Non-pigmented ciliary epithelial cell (primary cell): ENCODE measurements around the gene CCNL2.
"Not testable (repeated sequence)": the region's sequence is repeated elsewhere in the genome, so short reads cannot be mapped to it uniquely, and the experiment has no call there.

ENCODE experiments used
- DNase-seq: peaks from one replicate; pipeline ENCODE4 v3.0.0-alpha.2; 2010; ENCODE audit warnings: low read depth

The CCNL2 gene

DNA sequence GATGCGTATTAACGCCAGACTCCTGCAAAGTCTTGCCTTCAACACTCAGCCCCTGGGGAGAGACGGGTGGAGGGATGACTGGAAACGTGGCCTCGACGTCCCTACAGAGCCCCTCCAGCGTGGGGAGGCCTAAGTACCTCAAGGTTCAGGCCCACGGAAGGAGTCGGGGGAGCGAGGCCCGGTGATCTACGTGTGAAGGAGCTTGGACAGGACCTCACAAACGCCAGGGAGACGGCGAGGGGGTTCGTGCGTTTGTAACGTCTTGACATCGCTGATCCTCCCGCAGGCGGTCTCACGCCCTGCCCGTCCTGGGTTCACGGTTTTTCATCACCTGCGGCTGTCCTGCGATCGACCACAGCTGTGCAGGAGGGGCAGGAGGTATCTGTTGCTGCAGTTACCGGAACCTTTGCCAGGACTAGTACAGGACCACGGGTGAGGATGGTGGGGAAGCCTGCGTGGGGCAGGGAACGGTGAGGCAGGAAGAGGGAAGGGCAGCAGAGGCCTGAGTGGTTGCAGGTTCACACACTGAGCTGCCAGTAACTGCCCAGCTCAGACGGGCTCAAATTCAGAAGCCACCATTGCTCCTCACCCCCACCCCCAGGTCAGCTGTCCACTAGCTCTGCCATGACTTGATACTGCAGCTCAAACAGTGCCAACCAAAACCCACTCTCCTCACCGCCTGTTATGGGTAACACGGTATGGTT lies 889 bp upstream of the CCNL2 start:
- no peak for DNase-seq

DNA sequence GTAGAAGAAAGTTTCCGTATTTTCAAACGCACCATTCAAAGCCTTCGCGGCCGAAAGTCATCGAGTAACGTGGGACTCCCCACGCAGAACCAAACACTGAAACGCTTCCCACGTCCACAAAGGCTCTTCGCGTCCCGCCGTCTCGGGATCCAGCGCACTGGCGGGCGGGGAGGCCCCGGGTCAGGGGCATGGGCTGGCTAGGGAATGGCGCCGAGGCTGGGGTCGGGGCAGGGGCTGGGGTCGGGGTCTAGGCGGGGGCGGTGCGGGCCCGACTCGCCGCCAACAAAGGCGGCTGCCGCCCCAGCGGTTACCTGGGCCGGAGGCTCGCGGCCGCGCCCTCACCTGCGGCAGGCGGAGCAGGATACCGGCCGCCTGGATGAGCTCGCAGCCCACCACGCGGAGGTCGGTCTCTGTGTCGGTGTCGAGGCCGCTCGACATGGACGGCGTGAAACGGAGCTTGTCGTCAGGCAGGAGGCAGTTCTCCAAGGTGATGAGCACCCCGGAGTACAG lies 403 bp downstream of the CCNL2 start:
- DNase-seq = no peak

DNA sequence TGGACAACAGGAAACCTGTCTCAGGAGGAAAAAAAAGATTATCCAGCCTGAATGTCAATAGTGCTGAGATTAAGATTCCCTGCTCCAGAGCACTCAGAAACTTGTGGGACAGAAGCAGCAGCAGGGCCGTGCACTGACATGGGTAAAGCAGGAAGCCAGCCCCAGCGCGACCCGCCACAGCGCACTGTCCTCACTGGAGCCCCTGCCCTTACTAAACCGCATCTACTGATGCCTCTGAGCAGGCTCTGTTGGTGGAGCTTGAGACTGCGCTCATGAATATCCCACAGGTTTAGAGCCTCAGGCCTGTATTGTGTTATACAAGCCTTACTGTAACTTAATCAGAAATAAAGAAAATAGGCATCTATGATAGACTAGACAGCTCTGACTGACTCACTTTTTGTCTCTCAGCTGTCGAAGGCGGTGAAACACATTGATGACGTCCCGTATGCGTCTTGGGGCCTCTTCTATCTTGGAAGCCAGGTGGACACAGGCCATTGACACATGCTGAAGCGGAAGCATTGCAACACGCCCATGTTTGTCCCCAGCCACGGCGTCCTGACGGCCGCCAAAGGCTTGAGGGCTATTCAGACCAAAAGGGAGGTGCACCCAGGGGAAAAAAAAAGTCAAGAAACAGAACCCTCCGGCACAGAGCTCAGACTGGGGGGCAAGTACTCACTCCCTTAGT lies 1.2 kb downstream of the CCNL2 start:
- no peak for DNase-seq

DNA sequence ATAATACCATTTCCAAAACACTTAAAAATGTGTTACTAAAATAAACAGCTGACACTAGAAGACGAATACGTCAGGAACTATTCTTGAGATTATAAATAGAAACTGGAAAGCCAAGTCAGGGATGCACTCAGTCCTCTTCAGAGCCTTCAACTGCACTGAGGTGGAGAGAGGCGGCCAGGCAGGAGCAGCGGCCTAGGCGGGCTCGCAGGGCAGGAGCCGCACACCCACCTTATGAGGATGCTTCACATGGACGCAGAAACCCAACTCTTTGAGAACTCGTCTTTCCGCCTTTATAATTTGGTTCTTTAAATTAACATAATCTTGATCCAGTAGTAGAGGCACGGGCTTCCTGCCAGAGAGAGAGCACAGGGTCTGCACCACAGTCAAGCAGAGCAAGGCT lies 4.0 kb downstream of the CCNL2 start:
- DNase-seq = no peak

DNA sequence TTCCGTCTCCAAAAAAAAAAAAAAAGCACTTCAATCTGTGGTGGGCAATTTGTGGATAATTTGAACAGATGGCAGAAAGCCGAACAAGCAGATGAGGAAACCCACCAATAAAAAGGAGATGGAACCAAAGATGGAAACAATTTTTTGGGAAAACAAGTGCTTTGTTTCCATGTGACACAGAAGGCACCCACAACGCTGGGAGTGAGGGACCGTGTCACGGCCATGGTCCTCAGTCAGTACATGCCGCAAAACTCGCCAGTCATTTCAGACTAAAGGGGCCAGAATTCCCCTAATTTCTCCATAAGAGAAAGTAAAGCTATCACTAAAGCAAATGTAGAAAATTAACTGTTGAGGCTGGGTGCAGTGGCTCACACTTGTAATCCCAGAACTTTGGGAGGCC lies 5.0 kb downstream of the CCNL2 start:
- no peak for DNase-seq

DNA sequence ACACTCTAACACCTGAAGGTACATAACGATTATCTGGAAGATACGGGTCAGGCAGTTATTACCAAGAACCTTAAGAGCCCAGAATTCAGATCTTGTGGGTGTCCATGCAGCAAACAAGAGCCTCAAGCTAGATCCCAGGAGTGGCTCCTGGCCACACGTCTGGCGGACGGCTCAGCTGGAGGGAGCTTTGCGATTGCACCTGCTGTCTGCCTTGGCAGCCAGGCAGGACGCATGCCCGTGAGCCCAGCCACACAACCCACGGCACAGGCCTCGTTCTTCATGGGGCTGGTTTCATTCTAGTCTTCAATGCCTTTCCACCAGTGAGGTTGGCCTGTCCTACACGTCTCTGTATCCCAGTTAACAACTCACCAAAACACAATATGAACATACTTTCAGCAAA lies 5.7 kb downstream of the CCNL2 start:
- no peak for DNase-seq

DNA sequence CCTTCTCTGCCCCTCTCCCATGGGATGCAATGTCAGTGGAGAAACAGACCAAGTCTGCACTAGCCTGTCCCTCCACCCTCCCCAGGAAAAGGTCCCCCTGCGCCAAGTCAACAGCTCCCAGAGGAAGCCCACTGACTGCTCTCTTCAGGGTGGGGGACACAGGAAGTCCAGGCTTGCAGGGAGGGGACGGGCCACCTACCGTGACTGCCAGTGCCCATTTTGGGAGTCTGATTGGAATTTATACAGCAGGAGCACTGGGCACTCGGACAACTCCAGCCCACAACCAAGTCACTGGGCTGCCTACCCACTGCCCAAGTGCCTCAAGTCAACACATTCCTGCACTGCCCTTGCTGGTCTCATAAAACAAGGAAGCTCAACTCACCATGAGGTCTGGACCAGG lies 6.1 kb downstream of the CCNL2 start:
- no peak for DNase-seq

DNA sequence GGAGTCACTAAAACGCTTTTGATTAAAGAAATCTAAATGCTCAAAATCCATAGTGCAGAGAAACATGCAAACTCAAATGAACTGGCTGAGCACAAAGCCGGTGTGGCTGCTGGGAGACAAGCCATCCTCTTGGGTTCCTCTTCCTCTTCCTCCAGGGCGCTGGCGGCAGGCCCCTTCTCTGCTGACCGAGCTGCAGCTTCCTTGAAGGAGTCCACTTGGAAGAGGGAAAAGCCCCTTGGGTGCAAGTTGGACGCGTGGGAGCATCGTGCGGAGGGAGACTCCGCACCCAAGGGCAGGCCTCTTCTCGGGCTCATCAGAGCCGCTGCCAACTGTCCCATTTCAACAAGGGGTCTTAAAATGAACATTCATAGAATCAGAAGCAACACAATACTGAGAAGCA lies 7.9 kb downstream of the CCNL2 start:
- no peak for DNase-seq

DNA sequence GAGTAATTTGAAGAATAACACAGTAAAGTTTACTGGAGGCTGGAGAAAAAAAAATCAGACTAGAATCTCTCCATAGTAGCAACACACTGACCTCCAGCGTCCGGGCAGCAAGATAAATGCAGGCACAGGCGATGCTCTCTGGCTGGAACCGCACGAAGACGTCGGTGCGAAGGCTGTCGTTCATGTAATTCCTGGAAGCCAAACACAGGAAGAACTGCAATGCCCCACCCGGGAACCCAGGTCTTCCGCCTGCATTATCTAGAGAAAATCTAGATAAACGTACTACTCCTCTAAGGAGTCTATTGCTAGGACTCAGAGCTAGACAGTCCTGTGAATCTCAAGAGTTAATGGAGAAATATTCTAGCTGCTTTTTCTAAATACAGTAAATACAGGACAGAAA lies 8.5 kb downstream of the CCNL2 start:
- no peak for DNase-seq

DNA sequence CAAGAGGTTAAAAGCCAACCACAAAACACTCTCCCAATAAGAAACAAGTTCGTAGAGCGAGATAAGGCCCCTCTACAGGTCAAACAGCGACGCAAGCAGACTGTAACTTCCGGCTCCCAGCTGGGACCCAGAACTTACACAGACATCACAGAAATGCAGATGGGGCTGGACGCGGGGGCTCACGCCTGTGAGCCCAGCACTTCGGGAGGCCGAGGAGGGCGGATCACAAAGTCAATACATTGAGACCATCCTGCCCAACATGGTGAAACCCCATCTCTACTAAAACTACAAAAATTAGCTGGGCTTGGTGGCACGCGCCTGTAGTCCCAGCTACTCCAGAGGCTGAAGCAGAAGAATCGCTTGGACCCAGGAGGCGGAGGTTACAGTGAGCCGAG lies 11.1 kb downstream of the CCNL2 start:
- no peak for DNase-seq

DNA sequence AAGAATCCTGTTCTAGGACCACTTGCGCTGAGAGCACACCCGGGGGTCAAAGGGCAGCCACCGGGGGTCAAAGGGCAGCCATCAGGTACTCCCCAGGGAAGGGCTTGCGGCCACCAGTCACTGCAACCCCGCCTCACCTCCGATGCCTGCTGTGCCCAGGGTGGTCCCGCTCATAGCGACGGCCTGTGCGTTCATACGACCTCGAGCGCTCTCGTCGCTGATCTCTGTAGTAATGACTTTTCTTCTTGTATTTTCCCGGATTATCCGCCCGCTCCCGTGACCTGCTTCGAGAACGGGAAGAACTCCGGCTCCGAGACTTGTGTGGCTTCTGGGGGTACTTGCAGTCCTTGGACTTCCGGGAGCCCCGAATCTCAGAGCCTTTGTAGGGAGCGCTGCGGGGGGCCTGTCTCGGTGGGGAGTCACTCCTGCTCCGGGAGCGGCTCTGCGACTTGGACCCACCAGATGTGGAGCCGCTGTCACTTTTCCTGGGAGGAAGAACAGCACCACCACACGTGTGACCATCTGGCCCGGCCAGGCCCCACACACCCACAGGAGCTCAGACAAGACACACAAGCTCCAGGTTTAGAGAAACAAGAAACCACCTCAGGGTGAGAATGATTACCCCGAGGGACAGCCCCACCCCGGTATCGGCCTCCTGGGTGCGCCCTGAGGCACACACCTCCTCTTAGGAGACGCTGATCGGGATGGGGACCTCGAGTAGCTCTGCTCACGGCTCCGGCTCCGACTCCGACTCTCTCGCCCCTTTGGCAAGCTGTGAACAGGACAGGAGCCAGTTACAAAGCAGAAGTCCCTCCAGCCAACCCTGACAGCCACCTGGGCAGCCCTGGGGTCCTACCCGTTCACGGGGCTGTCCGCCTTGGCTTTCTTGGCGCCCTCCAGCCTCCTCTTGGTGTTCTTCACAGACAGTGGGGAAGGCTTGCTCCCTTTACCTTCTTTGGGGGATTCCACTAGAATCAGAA lies 11.7 kb downstream of the CCNL2 start:
- DNase-seq = no peak

DNA sequence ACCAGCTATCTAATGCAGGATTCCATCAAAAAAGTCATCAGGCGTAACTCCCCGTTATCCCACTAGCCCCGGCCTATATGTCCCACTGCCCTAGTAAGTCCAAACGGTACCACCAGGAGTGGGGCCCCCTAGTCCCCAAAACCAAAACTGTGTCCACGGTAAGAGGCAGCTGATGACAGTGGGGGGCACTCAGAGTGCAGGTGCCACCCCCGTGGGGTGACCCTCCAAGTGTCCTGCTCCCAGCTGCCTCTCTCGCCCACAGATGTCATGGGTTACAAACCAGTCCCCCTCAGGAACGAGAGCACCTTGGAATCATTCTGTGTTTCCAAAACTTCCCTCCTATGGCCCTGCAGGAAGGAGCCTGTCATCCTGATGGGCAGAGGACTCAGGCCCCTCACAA lies 13.2 kb downstream of the CCNL2 start:
- no peak for DNase-seq

DNA sequence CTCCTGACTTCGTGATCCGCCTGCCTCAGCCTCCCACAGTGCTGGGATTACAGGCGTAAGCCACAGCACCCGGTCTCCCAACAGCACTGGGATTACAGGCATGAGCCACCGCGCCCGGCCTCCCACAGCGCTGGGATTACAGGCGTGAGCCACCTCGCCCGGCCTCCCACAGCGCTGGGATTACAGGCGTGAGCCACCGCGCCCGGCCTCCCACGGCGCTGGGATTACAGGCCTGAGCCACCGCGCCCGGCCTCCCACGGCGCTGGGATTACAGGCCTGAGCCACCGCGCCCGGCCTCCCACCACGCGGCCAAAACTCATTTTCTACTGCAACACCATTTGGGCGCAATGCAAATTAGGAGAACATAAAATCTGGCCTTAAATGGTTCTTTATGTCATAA lies 13.8 kb downstream of the CCNL2 start:
- DNase-seq = not testable (repeated sequence)

DNA sequence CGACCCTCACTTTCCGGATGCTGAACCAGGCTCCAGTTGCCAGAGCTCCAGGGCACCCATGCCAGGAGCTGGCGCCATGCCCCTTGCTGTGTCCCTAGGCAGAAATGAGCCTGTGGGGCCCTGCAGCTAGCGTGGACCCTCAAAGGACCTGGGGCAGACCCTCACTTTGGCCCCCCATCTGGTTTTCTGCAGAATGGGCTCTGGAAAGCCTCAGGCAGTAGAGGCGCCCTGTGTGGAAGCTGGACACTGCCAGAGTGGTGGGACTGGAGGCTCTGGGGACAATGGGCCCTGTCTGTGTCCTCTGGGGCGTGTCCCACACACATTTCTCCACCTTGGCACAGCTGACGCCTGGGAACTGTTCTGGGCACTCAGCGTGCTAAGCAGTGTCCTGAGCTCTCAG lies 17.8 kb downstream of the CCNL2 start:
- DNase-seq = no peak

DNA sequence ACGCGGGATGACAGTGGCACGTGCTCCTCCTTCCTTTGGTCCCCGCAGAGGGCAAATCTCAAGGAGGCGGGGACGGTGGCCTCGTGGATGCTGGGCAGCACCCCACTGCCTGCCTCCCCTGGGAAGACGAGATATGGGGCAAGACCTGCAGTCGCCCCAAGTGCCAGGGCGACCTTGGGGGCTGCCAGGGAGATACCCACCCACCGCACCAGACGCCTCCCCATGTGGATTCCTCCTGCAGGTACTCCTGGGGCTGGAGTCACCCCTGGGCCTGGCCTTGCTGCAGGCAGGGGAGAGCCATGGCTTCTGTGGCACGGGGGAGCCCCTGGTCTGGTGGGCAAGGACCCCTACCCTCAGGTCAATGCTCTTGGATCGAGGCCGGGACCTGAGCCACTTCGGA lies 18.3 kb downstream of the CCNL2 start:
- no peak for DNase-seq

DNA sequence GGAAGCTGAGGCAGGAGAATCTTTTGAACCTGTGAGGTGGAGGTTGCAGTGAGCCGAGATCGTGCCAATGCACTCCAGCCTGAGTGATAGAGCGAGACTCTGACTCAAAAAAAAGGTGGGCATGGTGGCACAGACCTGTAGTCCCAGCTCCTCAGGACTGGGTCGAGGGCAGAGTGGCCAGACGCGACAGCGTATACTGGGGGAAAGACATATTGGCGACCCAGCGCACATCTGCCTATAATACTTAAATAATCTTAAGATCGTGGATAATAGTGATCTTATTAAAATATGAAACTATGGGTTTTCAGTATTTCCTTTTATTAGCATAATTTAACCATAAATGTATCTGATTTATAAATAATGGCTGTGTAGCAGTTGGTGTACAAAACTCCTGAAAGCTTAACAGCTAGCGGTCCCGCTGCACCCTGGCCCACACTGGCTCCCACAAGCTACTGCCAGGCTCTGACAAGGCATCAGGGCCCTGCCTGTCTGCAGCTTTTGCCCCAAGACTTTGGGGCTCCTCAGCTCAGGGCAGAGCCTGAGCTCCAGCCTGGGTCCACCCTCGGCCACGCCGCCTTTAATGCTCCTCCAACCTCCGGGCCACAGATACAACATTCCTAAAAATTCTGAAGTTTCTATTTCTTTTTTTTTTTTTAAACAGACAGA lies 21.5 kb downstream of the CCNL2 start:
- DNase-seq = no peak

DNA sequence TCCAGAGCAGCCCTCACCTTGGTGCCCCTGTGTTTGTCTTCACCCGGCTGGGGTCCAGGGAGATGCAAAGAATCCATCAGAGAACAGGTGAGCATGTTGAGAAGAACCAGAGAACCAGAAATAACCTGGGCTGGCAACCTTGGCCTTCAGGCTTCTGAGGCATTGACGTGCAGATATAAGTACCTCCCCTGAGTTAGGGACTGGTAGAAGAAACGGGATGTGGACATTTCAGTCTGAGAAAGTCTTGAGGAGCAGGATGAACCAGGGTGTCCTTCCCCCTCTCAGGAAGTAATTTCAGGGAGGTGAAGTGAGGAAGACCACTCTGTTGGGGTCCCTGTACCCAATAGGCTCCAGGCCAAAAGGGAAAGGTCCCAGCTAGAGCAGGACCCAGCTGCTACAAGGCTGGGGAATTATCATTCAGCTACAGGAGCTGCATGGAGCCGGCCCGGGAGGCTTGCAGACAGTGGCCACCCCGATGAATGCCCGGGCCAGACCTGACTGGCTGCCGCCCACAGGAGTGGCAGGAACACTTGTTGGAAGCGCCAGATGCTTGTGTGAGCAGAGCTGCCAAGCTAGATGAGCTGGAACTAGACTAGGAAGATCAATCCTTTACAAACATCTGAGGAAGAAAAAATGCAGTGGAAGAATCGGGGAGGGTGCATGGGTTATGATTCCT lies 22.4 kb downstream of the CCNL2 start:
- no peak for DNase-seq

DNA sequence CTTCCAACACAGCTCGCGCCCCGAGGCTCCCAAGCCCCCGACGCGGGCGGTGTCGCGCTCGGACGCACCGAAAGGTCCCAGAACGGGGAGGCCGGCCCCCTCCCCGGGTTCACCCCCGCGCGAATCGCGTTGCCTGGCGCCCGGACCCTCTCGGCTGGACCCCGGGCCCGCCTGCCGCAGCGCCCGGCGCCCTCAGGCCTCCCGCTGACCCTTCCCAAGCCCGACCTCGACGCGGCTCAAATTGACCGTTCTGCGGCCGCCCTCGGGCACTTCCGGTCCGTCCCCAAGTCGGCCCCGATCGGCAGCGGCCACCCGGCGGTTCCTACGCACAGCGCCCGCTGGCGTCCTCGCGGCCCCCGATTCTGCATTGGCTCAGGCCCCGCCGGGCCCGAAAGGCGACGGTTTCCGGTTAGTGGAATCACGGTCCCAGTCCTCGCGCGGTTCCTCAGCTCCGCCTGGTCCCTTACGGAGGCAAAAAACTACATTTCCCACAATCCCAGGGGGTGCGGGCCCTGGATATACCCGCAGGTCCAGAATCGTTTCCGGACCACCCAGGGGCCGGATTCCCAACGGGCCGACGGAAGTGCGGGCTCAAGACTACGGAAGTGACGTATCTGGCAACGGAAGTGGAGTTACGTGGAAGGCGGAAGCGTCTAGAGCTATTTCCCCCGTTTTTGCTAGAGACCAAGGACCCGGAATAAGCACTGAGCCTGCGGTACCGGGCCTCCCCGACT lies 24.0 kb downstream of the CCNL2 start, which contains the start of gene AURKAIP1:
Gene AURKAIP1, minus strand, starts transcription at position 279 of the 734 bp plus-strand sequence. CDS start 451 bp downstream, outside the sequence.
- peak; percentile 98 for DNase-seq

DNA sequence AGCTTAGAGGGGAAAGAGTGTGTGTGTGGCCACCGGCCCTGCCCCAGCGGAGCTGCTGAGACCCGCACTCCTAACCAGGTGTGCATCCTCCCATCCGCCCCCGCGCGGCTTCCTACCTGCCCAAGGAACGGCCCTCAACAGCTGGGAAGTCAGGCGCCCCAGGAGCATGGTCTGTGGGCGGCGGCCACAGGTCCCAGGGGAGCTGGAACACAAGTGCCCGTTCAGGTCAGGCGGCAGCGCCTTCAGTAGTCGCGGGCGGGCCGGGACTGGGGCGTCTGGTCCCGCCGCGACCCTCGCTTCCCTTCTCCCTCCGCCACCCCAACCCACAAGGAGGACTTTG lies 24.6 kb downstream of the CCNL2 start:
- no peak for DNase-seq

DNA sequence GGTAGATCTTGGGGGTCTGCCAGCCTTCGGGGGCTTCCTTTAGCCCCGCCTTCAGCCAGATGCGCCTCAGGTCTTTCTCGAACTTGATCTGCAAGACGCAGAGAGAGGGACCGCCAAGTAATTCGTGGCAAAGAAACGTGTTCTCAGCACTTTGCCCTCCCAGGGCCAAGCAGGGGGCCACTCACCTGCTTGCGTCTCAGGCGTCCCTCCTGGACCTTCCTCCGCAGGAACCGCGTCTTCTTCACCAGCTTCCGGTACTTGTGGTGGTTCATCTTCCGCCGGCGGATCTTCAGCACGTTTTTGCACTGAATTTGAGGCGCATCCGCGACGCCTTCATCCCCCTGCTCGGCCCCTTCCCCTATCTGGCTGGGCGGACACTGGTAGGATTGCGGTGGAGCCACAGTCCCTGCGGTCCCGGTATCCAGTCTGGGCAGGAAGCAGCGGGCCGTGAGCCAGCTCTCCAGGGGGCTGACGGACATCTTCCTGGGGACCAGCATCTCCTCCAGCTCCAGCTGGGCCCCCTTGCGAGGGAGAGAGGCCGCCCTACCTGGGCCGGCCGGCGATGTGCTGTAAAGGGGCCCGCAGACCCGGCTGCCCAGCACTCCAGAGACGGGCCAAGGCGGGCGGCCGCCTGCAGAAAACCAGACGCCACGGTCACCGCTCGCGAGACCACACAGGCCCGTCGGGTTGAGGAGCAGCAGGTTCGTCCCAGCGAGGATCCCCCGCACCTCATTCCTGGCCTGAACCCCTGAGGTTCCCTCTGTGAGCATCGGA lies 25.1 kb downstream of the CCNL2 start:
- DNase-seq = no peak
